Gastroesophageal sphincter (tissue), 4 donors: ENCODE measurements around the gene SIAH2. TPM values are rescaled to one million over a fixed set of nuclear protein-coding genes. Genes with fewer than 3 reads are reported as not detected.

Experiments used
- ATAC-seq: fragments of 150-250 bp; one replicate; pipeline ENCODE4 v1.9.1; 2016; ENCODE audit warnings: mild to moderate bottlenecking, moderate library complexity
- H3K27ac ChIP-seq, 4 donors: fragments of 200-600 bp; sonication (generic) in 3 of 4; 1 replicate in 3 of 4; 2 replicates in 1 of 4; pipeline ENCODE4 v1.5.1; 2016 to 2019
- H3K27me3 ChIP-seq: fragments of 200-600 bp; sonication (generic); one replicate; pipeline ENCODE4 v1.5.1; 2019
- H3K36me3 ChIP-seq, 2 donors: fragments of 200-600 bp; sonication (generic); one replicate each; pipeline ENCODE4 v1.5.1; 2019; ENCODE audit warnings: control low read depth in 1 of 2
- H3K4me1 ChIP-seq, 3 donors: fragments of 200-600 bp; sonication (generic); 1 replicate in 2 of 3; 2 replicates in 1 of 3; pipeline ENCODE4 v1.5.1; 2016 to 2019; ENCODE audit warnings: control low read depth in 2 of 3
- H3K4me3 ChIP-seq, 2 donors: fragments of 200-600 bp; sonication (generic); one replicate each; pipeline ENCODE4 v1.5.1; 2019; ENCODE audit warnings: mild to moderate bottlenecking in 1 of 2, moderate library complexity in 1 of 2
- H3K9me3 ChIP-seq, 3 donors: fragments of 200-600 bp; sonication (generic); one replicate each; pipeline ENCODE4 v1.5.1; 2017 to 2019; ENCODE audit warnings: control low read depth in 2 of 3
- EP300 ChIP-seq: sonication (generic); formaldehyde crosslinking; IDR thresholded peaks from one replicate; pipeline ENCODE4 v1.6.1; 2017; ENCODE audit warnings: antibody characterized with exemption, mild to moderate bottlenecking
- POLR2A ChIP-seq, 2 donors: fragments of 450-650 bp; IDR thresholded peaks; one replicate each; pipeline ENCODE4 v1.6.1; 2017; ENCODE audit warnings: antibody characterized with exemption in 2 of 2, mild to moderate bottlenecking in 2 of 2, moderate library complexity in 1 of 2
- POLR2AphosphoS5 ChIP-seq: sonication (generic); formaldehyde crosslinking; IDR thresholded peaks from one replicate; pipeline ENCODE4 v1.6.1; 2017; ENCODE audit warnings: antibody characterized with exemption
- WGBS, 2 donors: methylation state at CpG; one replicate each; pipeline ENCODE4 v1.1.5; 2018; ENCODE audit warnings: low coverage in 1 of 2; 5-methylcytosine and 5-hydroxymethylcytosine counted together
- total RNA-seq, 4 donors: library from RNA; depleted of rRNA; stranded (reverse); fragments of >200 nt; gene quantifications; one replicate each; pipeline ENCODE4 v1.1.0, GENCODE V29; 2016
- TF ChIP-seq, protein P1 (sequence below), 4 experiments: fragments of 200-600 bp in 2 of 4; fragments of 450-650 bp in 2 of 4; sonication (generic) in 1 of 4; IDR thresholded peaks; one replicate each; pipeline ENCODE4 v1.5.1; 2017 to 2019; ENCODE audit warnings: antibody characterized with exemption in 4 of 4, mild to moderate bottlenecking in 2 of 4, moderate library complexity in 2 of 4

The SIAH2 gene
- total RNA-seq, 4 donors from 2014 or later: 26.0 to 36.1 (median 28.5) TPM

DNA sequence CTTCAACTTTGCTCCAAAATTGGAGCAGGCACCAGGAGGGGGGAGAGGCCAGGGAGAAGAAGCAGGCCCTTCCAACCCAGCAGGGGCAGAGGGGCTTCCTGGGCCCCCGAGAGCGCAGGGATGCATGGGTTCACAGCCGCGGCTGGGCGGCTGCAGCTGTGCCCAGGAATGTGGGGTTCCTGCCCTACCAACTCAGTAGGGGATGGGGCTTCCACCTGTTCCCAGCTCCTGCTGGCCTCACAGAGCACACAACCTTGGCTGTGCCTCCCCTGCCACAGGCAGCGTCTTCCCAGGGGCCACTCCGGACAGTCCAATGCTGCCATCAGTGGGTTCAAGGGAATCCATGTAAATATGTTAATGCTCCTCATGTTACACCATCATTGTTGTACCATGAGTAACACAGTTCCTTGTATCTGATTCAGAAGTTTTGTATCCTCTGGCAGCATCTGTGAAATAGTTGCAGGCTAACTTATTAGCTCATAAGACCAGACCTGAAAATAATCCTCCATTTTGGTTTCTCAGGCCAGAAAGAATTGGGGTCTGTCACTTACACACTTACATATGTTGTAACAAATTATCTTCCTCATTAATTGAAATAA, 12.1 kb upstream of the SIAH2 start:
- Histone ChIP-seq H3K27me3 (peaks cover 10% of the 10 kb centered on the region), H3K36me3 (no peaks in the 10 kb centered on the region), H3K27ac (no peak overlapping the region), H3K4me3 (no peak overlapping the region), H3K4me1 (no peaks in the 10 kb centered on the region), H3K9me3 (no peaks in the 10 kb centered on the region)
- WGBS, 2 donors: 86 to 100% methylated on average over 2 to 4 of the region's 7 CpGs
- ATAC-seq: no peak
- TF ChIP-seq, protein P1, sequence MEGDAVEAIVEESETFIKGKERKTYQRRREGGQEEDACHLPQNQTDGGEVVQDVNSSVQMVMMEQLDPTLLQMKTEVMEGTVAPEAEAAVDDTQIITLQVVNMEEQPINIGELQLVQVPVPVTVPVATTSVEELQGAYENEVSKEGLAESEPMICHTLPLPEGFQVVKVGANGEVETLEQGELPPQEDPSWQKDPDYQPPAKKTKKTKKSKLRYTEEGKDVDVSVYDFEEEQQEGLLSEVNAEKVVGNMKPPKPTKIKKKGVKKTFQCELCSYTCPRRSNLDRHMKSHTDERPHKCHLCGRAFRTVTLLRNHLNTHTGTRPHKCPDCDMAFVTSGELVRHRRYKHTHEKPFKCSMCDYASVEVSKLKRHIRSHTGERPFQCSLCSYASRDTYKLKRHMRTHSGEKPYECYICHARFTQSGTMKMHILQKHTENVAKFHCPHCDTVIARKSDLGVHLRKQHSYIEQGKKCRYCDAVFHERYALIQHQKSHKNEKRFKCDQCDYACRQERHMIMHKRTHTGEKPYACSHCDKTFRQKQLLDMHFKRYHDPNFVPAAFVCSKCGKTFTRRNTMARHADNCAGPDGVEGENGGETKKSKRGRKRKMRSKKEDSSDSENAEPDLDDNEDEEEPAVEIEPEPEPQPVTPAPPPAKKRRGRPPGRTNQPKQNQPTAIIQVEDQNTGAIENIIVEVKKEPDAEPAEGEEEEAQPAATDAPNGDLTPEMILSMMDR (IDR thresholded peaks at IDR 0.05): no peak
- TF ChIP-seq EP300 (no peak), POLR2A (IDR thresholded peaks at IDR 0.05) (no peak), POLR2AphosphoS5 (no peak)

DNA sequence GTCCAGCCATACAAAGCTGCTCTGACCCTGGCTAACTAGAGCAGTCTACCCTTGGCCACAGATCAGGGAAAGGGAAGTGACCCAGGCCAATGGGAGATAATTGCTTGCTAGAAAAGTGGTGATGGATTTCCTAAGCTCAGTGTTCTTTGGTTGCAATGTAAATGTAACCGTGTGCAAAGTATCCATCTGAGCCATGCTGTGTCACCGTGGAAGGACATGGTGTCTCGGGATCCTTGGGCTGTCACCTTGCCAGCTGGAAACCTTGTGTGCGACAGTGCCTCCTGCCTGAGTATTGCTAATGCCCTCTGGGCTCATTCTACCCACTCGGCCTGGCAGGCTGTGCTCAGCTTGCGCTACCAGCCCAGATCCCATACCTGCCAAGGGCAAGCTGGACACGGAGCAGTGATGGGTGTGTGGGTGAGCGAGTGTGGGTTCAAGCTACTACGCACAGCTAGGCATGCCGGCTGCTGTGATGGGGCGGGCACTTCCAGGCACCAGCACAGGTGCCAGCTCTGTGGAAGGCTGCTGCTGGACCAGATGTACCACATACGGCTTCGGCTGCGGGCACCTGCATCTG, 10.7 kb upstream of the SIAH2 start:
- no peak for TF ChIP-seq POLR2A (IDR thresholded peaks at IDR 0.05)
- TF ChIP-seq, protein P1 (IDR thresholded peaks at IDR 0.05): no peak
- TF ChIP-seq POLR2AphosphoS5: no peak
- no peak for TF ChIP-seq EP300
- H3K4me1 ChIP-seq: no peaks in the 10 kb centered on the region
- 81% methylated on average over 2 of the region's 14 CpGs; no CpG with 5 or more reads in 1 of the 2 donors for WGBS, 2 donors
- no peak overlapping the region for H3K27ac ChIP-seq
- H3K9me3 ChIP-seq: no peaks in the 10 kb centered on the region
- ATAC-seq: peak; percentile 16
- H3K27me3 ChIP-seq: peaks cover 4% of the 10 kb centered on the region
- no peak overlapping the region for H3K4me3 ChIP-seq
- H3K36me3 ChIP-seq: no peaks in the 10 kb centered on the region

GRCh38 chr3:150771600-150771999, 8.6 kb upstream of the SIAH2 start:
- Histone ChIP-seq H3K27ac (no peak overlapping the region), H3K27me3 (no peaks in the 10 kb centered on the region), H3K9me3 (no peaks in the 10 kb centered on the region), H3K4me1 (no peaks in the 10 kb centered on the region), H3K4me3 (no peak overlapping the region), H3K36me3 (no peaks in the 10 kb centered on the region)
- WGBS, 2 donors: 80% methylated on average over 2 of the region's 2 CpGs; no CpG with 5 or more reads in 1 of the 2 donors
- no peak for ATAC-seq
- TF ChIP-seq POLR2A (IDR thresholded peaks at IDR 0.05) (no peak), EP300 (no peak), POLR2AphosphoS5 (no peak)
- TF ChIP-seq, protein P1 (IDR thresholded peaks at IDR 0.05): no peak

- TF ChIP-seq POLR2AphosphoS5 (no peak), POLR2A (IDR thresholded peaks at IDR 0.05) (no peak), EP300 (no peak)
- TF ChIP-seq, protein P1 (IDR thresholded peaks at IDR 0.05): no peak
- Histone ChIP-seq H3K4me3 (no peak overlapping the region), H3K27ac (no peak overlapping the region), H3K27me3 (no peaks in the 10 kb centered on the region), H3K9me3 (no peaks in the 10 kb centered on the region), H3K36me3 (no peaks in the 10 kb centered on the region), H3K4me1 (no peaks in the 10 kb centered on the region)
- 75 to 86% methylated on average over 2 to 3 of the region's 3 CpGs for WGBS, 2 donors
- no peak for ATAC-seq
These were observed 7.7 kb upstream of the SIAH2 start for GRCh38 chr3:150770681-150771080.

DNA sequence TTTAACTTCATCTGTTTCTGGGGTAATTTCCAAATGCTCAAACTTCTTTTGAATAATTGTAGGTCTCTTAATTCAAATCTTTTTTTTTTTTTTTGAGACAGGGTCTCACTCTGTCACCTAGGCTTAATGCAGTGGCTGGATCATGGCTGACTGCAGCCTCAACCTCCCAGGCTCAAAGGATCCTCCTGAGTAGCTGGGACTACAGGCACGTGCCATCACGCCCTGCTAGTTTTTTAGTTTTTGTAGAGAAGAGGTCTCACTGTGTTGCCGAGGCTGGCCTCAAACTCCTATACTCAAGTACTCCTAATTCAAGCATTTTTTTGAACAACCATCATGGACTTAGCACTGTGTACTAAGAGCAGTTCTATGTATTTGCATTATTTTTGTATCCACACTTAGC, 3.8 kb upstream of the SIAH2 start:
- ATAC-seq: no peak
- H3K36me3 ChIP-seq: no peaks in the 10 kb centered on the region
- no peak overlapping the region for H3K27ac ChIP-seq
- 67 to 80% methylated on average over 1 to 2 of the region's 3 CpGs for WGBS, 2 donors
- no peaks in the 10 kb centered on the region for H3K27me3 ChIP-seq
- no peak overlapping the region for H3K4me3 ChIP-seq
- TF ChIP-seq, protein P1 (IDR thresholded peaks at IDR 0.05): no peak
- TF ChIP-seq POLR2A (IDR thresholded peaks at IDR 0.05) (no peak), POLR2AphosphoS5 (no peak), EP300 (no peak)
- no peaks in the 10 kb centered on the region for H3K9me3 ChIP-seq
- H3K4me1 ChIP-seq: peaks cover 0 to 12% (median 3%) of the 10 kb centered on the region in 3 donors
